Neural cell (in vitro differentiated cells): ENCODE results near the gene PRSS33.

Source experiments
- EP300 ChIP-seq: fragments of 450-650 bp; conservative IDR thresholded peaks from 2 replicates; pipeline ENCODE4 v1.6.1; 2014; ENCODE audit warnings: antibody characterized with exemption, mild to moderate bottlenecking, moderate library complexity; ENCODE audit not compliant: poor library complexity, severe bottlenecking
- EZH2 ChIP-seq: fragments of 200-600, 300-800 bp; shearing (Covaris generic), sonication (generic); IDR thresholded peaks from 2 replicates; pipeline ENCODE4 v1.6.1; 2014; ENCODE audit warnings: antibody characterized with exemption, low read length, borderline replicate concordance, mild to moderate bottlenecking; ENCODE audit not compliant: insufficient read depth, poor library complexity, severe bottlenecking
- MXI1 ChIP-seq: fragments of 450-650 bp; conservative IDR thresholded peaks from 2 replicates; pipeline ENCODE4 v1.6.1; 2014; ENCODE audit warnings: antibody characterized with exemption, mild to moderate bottlenecking; ENCODE audit not compliant: poor library complexity, severe bottlenecking
- POLR2AphosphoS5 ChIP-seq: IDR thresholded peaks from 2 replicates; pipeline ENCODE4 v1.6.1; 2012
- RAD21 ChIP-seq: fragments of 450-650 bp; conservative IDR thresholded peaks from 2 replicates; pipeline ENCODE4 v1.6.1; 2014; ENCODE audit warnings: antibody characterized with exemption, mild to moderate bottlenecking, moderate library complexity
- SMC3 ChIP-seq: fragments of 450-650 bp; conservative IDR thresholded peaks from 2 replicates; pipeline ENCODE4 v1.6.1; 2014; ENCODE audit warnings: antibody characterized with exemption, mild to moderate bottlenecking, moderate library complexity; ENCODE audit not compliant: poor library complexity
- TAF1 ChIP-seq: IDR thresholded peaks from 2 replicates; pipeline ENCODE4 v1.6.1; 2012; ENCODE audit warnings: low read depth
- TF ChIP-seq, protein P1 (sequence below): IDR thresholded peaks from 2 replicates; pipeline ENCODE4 v1.6.1; 2012; ENCODE audit warnings: borderline replicate concordance
- TF ChIP-seq, protein P2 (sequence below): fragments of 450-650 bp; IDR thresholded peaks from 2 replicates; pipeline ENCODE4 v1.5.1; 2014; ENCODE audit warnings: antibody characterized with exemption, mild to moderate bottlenecking, moderate library complexity; ENCODE audit not compliant: poor library complexity, severe bottlenecking

DNA sequence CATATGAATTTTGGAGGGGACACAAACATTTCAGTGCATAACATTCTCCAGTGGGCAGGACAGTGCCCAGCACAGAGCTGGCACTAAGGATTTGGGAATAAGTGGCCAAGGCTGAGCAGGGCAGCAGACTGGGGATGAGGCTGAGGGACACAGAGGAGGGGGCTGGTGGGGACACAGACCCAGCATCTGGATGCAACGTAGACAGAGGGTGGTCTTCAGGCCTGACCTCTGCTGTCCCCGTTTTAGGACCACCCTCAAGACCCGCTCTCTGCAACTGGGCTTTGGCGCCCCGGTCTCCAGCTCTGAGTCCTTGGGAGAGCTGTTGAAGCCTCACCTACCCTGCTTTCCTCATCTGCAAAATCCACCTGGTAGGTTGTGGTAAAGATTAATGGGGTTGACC, 3.3 kb upstream of the PRSS33 start:
- TF ChIP-seq, protein P1, sequence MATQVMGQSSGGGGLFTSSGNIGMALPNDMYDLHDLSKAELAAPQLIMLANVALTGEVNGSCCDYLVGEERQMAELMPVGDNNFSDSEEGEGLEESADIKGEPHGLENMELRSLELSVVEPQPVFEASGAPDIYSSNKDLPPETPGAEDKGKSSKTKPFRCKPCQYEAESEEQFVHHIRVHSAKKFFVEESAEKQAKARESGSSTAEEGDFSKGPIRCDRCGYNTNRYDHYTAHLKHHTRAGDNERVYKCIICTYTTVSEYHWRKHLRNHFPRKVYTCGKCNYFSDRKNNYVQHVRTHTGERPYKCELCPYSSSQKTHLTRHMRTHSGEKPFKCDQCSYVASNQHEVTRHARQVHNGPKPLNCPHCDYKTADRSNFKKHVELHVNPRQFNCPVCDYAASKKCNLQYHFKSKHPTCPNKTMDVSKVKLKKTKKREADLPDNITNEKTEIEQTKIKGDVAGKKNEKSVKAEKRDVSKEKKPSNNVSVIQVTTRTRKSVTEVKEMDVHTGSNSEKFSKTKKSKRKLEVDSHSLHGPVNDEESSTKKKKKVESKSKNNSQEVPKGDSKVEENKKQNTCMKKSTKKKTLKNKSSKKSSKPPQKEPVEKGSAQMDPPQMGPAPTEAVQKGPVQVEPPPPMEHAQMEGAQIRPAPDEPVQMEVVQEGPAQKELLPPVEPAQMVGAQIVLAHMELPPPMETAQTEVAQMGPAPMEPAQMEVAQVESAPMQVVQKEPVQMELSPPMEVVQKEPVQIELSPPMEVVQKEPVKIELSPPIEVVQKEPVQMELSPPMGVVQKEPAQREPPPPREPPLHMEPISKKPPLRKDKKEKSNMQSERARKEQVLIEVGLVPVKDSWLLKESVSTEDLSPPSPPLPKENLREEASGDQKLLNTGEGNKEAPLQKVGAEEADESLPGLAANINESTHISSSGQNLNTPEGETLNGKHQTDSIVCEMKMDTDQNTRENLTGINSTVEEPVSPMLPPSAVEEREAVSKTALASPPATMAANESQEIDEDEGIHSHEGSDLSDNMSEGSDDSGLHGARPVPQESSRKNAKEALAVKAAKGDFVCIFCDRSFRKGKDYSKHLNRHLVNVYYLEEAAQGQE: no peak
- TF ChIP-seq, protein P2, sequence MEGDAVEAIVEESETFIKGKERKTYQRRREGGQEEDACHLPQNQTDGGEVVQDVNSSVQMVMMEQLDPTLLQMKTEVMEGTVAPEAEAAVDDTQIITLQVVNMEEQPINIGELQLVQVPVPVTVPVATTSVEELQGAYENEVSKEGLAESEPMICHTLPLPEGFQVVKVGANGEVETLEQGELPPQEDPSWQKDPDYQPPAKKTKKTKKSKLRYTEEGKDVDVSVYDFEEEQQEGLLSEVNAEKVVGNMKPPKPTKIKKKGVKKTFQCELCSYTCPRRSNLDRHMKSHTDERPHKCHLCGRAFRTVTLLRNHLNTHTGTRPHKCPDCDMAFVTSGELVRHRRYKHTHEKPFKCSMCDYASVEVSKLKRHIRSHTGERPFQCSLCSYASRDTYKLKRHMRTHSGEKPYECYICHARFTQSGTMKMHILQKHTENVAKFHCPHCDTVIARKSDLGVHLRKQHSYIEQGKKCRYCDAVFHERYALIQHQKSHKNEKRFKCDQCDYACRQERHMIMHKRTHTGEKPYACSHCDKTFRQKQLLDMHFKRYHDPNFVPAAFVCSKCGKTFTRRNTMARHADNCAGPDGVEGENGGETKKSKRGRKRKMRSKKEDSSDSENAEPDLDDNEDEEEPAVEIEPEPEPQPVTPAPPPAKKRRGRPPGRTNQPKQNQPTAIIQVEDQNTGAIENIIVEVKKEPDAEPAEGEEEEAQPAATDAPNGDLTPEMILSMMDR: no peak
- TF ChIP-seq EP300: no peak
- TF ChIP-seq POLR2AphosphoS5: no peak
- no peak for TF ChIP-seq RAD21
- TF ChIP-seq EZH2: no peak
- no peak for TF ChIP-seq MXI1
- TF ChIP-seq SMC3: no peak
- no peak for TF ChIP-seq TAF1
